ENCODE data around the gene C3orf18.

The C3orf18 gene

DNA sequence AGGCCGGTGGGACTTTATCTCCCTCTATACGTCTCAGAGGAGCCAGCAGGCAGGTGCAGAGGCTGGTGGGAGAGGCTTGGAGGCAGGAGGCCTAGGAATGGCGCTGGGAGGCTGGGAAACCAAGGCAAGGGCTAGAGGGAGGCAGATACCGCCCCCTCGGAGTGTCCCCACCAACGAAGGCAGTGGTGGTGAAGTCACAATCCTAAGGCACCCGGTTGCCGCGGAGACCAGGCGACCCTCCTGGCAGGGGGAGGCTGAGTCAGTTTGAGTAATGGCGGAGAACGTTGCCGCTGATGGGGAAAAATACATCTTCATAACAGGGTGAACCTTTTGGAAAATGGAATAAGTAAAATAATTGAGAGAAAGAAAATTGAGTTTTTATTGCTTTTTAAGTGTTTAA lies 34.2 kb downstream of the C3orf18 start:
- peaks cover 18% of the 10 kb centered on the region for H3K27me3 ChIP-seq (ENCODE audit: control insufficient read depth, insufficient read depth, low read length)
- H3K9ac ChIP-seq (ENCODE audit: low read length): no peak overlapping the region
- no peak overlapping the region for H3K4me3 ChIP-seq (ENCODE audit: low read length)
- no peaks in the 10 kb centered on the region for H3K9me3 ChIP-seq (ENCODE audit: control insufficient read depth, low read length)
- H3K4me1 ChIP-seq (ENCODE audit: control insufficient read depth, insufficient read depth, low read length): no peaks in the 10 kb centered on the region
- H3K36me3 ChIP-seq (ENCODE audit: control insufficient read depth, insufficient read depth, low read length): no peaks in the 10 kb centered on the region

DNA sequence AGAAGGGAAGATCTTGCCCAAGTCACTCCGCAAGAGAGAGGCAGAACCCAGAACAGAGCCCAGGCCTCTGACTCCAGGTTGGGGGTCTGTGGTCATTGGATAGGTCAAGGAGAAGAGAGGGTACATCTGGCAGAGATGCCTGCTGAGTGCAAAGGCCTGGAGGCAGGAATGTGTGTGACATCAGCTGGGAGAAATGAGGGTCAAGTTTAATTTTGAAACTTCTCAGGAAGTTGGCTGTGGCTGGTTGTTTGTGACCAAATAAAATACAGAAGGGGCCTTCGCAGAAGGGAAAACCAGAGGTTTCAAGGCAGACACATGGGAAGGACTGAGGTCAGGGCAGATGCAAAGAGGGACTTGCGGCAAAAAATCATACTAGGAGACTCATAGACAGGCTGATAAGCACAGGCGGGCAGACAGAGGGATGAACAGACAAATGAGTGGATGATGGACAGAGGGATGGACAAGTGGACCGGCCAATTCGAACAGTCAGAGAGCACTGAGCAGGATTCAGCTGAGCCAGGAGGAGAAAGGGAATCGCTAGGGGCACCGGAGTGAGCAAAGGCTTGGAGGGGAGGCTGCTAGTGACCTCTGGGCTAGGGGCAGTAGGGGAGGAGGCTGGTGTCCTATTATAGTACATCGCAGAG lies 35.4 kb downstream of the C3orf18 start:
- H3K4me1 ChIP-seq (ENCODE audit: control insufficient read depth, insufficient read depth, low read length): no peaks in the 10 kb centered on the region
- H3K4me3 ChIP-seq (ENCODE audit: low read length): no peak overlapping the region
- H3K36me3 ChIP-seq (ENCODE audit: control insufficient read depth, insufficient read depth, low read length): no peaks in the 10 kb centered on the region
- H3K9me3 ChIP-seq (ENCODE audit: control insufficient read depth, low read length): no peaks in the 10 kb centered on the region
- peaks cover 18% of the 10 kb centered on the region for H3K27me3 ChIP-seq (ENCODE audit: control insufficient read depth, insufficient read depth, low read length)
- no peak overlapping the region for H3K9ac ChIP-seq (ENCODE audit: low read length)

DNA sequence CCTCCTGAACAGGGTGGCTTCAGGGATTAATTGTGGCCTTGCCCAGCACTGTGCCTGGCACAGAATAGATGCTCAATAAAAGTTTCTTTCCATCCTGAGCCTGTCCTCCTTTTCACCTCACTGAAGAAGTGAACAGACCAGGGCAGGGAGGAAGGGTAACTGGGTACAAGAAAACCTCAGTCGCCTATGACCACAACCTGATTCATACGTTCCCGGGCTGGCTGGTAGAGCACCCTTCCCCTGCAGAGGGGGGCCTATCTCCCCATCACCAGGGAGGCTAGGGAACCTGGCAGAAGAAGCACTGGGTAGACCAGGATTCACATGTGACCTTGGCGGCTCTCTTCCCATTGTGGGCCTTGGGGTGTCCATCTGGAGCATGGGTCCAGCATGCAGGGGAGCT lies 36.3 kb downstream of the C3orf18 start:
- Histone ChIP-seq H3K27me3 (ENCODE audit: control insufficient read depth, insufficient read depth, low read length) (peaks cover 18% of the 10 kb centered on the region), H3K4me1 (ENCODE audit: control insufficient read depth, insufficient read depth, low read length) (no peaks in the 10 kb centered on the region), H3K9me3 (ENCODE audit: control insufficient read depth, low read length) (no peaks in the 10 kb centered on the region), H3K4me3 (ENCODE audit: low read length) (no peak overlapping the region), H3K9ac (ENCODE audit: low read length) (no peak overlapping the region), H3K36me3 (ENCODE audit: control insufficient read depth, insufficient read depth, low read length) (no peaks in the 10 kb centered on the region)

DNA sequence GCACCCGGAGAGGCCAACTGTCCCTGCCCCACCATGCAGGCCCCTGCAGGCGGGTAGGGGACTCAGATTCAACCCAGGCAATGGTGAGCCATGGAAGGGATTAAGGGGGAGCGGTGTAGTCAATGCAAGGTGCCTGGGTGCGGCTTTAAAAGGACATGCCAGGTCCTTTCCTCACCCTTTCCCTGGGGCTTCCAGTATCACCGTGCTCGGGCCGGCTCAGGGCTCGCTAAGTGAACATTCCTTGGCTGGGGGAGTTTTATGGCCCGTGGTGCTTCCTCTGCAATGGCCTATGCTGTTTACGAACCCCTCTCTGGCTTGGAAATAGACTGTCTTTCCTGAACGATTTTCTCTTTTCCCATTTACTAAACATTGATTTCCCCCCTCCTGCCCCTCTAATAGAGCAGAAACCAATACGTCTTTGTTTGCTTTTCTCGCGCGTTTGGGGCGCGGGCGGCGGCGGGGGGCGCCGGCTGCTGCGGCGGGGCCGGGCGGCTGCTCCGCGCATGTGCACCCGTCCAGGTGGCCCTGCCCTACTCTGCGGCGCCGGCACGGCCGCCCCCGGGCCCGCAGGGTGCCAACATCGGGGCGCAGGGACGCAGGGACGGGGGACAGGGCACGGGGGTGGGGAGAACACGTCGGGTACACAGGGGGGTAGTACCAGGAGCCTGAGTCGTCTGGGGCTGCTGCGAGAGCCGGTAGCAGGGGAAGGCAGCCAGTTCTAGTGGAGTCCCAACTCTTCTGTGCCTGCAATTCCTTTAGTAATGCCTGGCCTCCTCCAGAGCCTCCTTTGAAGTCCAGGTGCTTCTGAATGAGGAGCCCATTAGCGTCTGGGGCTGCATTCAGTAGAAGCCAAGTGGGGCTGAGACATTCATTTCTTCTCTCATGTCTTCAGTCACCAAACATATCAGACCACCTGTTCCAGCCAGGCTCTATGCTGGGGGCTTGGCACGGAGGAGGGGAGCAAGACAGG lies 37.3 kb downstream of the C3orf18 start:
- no peaks in the 10 kb centered on the region for H3K4me1 ChIP-seq (ENCODE audit: control insufficient read depth, insufficient read depth, low read length)
- H3K4me3 ChIP-seq (ENCODE audit: low read length): no peak overlapping the region
- H3K36me3 ChIP-seq (ENCODE audit: control insufficient read depth, insufficient read depth, low read length): no peaks in the 10 kb centered on the region
- peaks cover 18% of the 10 kb centered on the region for H3K27me3 ChIP-seq (ENCODE audit: control insufficient read depth, insufficient read depth, low read length)
- no peaks in the 10 kb centered on the region for H3K9me3 ChIP-seq (ENCODE audit: control insufficient read depth, low read length)
- H3K9ac ChIP-seq (ENCODE audit: low read length): no peak overlapping the region

DNA sequence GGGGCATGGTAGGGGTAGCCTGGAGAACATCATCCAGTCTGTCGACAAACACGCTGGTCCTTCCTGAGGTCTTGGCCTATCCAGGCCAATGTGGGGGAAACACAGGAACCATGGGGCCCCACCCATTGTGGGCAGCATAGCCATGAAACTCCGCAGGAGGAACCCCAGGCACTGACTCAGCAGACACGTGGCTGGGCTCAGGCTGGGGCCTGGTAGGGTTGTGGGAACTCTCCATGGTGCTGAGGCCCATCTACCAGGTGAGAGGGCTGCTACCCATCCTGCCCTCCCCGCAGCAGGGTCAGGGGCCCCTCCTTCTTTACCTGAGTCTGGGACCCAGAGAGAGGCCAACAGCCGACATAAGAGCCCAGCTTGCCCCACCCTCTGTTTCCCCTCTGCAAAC lies 41.6 kb downstream of the C3orf18 start:
- Histone ChIP-seq H3K9ac (ENCODE audit: low read length) (no peak overlapping the region), H3K36me3 (ENCODE audit: control insufficient read depth, insufficient read depth, low read length) (no peaks in the 10 kb centered on the region), H3K27me3 (ENCODE audit: control insufficient read depth, insufficient read depth, low read length) (peaks cover 14% of the 10 kb centered on the region), H3K4me1 (ENCODE audit: control insufficient read depth, insufficient read depth, low read length) (no peaks in the 10 kb centered on the region), H3K9me3 (ENCODE audit: control insufficient read depth, low read length) (no peaks in the 10 kb centered on the region), H3K4me3 (ENCODE audit: low read length) (no peak overlapping the region)

DNA sequence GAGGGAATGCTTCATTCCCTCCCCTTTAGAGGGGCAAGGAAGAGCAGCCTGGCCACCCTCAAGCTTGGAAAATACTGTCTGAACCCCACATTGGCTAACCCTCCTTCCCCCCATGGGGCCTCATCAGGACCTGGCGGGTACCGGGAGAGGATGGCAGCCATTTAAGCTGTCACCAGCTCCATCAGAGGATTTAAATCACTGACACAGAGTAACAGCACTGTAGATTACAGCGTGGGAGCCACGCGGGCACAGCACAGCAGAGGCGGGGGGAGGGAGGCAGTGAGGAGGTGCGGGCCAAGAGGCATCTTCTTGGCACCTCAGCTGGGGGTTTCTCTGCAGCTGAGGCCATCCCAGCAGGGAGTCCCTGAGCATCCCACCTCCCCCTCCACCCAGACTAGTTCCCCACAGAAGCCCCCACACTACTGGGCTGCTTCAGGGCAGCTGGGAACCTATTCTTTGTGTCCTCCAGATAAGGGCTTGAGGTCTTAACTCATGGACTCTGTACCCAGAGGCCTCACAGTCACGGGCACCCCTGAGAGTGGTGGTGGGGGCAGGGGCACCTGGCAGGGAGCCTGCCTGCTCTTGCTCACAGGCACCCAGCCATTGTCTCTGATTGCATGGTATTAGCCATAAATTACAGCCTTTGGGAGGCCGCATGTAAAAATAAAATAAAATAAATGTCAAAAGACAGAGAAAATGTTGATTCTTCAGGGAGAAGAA lies 42.2 kb downstream of the C3orf18 start:
- Histone ChIP-seq H3K36me3 (ENCODE audit: control insufficient read depth, insufficient read depth, low read length) (no peaks in the 10 kb centered on the region), H3K4me1 (ENCODE audit: control insufficient read depth, insufficient read depth, low read length) (no peaks in the 10 kb centered on the region), H3K9ac (ENCODE audit: low read length) (no peak overlapping the region), H3K27me3 (ENCODE audit: control insufficient read depth, insufficient read depth, low read length) (peaks cover 11% of the 10 kb centered on the region), H3K4me3 (ENCODE audit: low read length) (no peak overlapping the region), H3K9me3 (ENCODE audit: control insufficient read depth, low read length) (no peaks in the 10 kb centered on the region)

DNA sequence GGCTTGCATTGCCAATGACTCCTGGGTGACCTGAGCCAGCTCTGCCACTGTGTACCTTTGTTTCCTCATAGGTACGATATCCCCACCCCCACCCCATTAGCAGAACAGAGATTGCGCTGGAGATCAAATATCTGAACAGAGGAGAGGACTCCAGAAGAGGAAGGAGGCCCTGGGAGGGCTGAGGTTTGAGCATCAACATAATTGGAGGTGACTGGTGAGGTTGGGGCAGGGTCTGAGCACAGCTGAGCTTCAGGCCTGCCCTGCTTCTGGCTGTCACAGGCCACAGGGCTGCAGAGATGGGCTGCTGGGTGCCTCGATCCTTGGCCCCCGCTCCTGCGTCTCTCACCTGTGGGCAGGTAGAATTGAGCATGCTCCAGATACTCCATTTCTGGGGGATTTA lies 42.8 kb downstream of the C3orf18 start:
- Histone ChIP-seq H3K4me3 (ENCODE audit: low read length) (no peak overlapping the region), H3K36me3 (ENCODE audit: control insufficient read depth, insufficient read depth, low read length) (no peaks in the 10 kb centered on the region), H3K27me3 (ENCODE audit: control insufficient read depth, insufficient read depth, low read length) (peaks cover 6% of the 10 kb centered on the region), H3K9ac (ENCODE audit: low read length) (no peak overlapping the region), H3K9me3 (ENCODE audit: control insufficient read depth, low read length) (no peaks in the 10 kb centered on the region), H3K4me1 (ENCODE audit: control insufficient read depth, insufficient read depth, low read length) (no peaks in the 10 kb centered on the region)

DNA sequence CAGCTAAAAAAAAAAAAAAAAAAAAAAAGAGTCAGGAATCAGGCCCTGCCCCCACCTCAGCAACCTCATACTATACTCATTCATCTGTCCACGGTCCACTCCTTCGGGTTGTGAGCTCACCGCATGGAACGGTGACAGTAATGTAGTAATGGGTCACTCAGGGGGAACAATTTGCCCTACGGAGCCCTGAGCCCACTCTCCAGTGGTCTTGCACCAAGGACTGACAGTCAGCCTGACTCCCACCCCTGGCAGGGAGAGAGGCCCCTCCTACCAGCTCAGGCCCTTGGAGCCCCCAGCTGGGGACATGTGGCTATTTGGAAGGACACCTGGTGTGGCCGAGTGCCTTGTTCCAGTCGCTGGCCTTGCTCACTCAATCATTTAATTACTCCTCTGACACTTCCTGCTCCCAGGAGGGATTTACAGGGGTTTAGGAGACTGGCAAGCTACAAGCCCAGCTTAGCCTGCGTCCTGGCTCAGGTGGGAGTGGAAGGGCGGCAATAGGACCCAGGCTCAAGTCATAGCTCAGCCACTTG lies 44.2 kb downstream of the C3orf18 start:
- no peaks in the 10 kb centered on the region for H3K9me3 ChIP-seq (ENCODE audit: control insufficient read depth, low read length)
- H3K36me3 ChIP-seq (ENCODE audit: control insufficient read depth, insufficient read depth, low read length): no peaks in the 10 kb centered on the region
- H3K4me1 ChIP-seq (ENCODE audit: control insufficient read depth, insufficient read depth, low read length): no peaks in the 10 kb centered on the region
- no peak overlapping the region for H3K9ac ChIP-seq (ENCODE audit: low read length)
- H3K4me3 ChIP-seq (ENCODE audit: low read length): no peak overlapping the region
- H3K27me3 ChIP-seq (ENCODE audit: control insufficient read depth, insufficient read depth, low read length): peaks cover 16% of the 10 kb centered on the region

DNA sequence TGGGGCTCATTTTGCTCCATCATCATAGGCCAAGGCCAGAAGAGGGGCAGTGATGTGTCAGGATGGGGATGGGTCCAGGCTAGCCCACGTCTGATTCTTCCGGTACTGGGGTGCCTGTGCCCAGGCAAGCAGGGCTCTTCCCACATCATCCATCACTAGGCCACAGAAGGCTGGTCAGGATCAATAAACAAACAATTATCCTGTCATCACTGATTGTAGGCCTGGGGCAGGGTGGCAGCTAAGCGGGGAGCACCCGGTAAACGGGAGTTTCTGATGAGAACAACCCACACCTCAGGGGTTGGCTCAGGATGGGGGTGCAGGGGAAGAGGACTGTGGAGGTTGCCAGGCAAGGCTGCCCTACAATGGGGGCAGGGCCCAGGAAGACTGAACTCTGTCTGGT lies 46.0 kb downstream of the C3orf18 start:
- Histone ChIP-seq H3K36me3 (ENCODE audit: control insufficient read depth, insufficient read depth, low read length) (no peaks in the 10 kb centered on the region), H3K9ac (ENCODE audit: low read length) (no peak overlapping the region), H3K4me3 (ENCODE audit: low read length) (no peak overlapping the region), H3K4me1 (ENCODE audit: control insufficient read depth, insufficient read depth, low read length) (no peaks in the 10 kb centered on the region), H3K27me3 (ENCODE audit: control insufficient read depth, insufficient read depth, low read length) (peaks cover 17% of the 10 kb centered on the region), H3K9me3 (ENCODE audit: control insufficient read depth, low read length) (no peaks in the 10 kb centered on the region)

DNA sequence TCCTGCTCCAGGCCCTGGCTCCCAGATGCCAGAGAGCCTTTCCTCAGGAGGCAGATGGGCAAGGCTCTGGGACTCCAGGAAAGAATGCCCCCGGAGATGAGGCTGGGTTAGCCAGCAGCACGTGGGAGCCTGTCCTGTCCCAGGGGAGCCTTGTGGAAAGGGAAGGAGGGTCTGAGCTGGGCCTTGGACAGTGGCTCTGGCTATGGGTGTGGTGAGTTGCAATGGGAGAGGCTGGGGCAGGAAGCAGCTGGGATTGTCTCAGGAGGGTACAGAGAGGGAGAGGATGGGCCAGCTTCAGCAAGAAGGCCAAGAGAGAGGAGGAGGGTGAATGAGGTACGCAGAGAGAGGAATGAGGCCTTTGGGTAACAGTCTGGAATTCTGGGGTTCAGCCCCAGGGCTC lies 46.7 kb downstream of the C3orf18 start:
- Histone ChIP-seq H3K9ac (ENCODE audit: low read length) (no peak overlapping the region), H3K9me3 (ENCODE audit: control insufficient read depth, low read length) (no peaks in the 10 kb centered on the region), H3K27me3 (ENCODE audit: control insufficient read depth, insufficient read depth, low read length) (peaks cover 17% of the 10 kb centered on the region), H3K4me1 (ENCODE audit: control insufficient read depth, insufficient read depth, low read length) (no peaks in the 10 kb centered on the region), H3K4me3 (ENCODE audit: low read length) (no peak overlapping the region), H3K36me3 (ENCODE audit: control insufficient read depth, insufficient read depth, low read length) (no peaks in the 10 kb centered on the region)

DNA sequence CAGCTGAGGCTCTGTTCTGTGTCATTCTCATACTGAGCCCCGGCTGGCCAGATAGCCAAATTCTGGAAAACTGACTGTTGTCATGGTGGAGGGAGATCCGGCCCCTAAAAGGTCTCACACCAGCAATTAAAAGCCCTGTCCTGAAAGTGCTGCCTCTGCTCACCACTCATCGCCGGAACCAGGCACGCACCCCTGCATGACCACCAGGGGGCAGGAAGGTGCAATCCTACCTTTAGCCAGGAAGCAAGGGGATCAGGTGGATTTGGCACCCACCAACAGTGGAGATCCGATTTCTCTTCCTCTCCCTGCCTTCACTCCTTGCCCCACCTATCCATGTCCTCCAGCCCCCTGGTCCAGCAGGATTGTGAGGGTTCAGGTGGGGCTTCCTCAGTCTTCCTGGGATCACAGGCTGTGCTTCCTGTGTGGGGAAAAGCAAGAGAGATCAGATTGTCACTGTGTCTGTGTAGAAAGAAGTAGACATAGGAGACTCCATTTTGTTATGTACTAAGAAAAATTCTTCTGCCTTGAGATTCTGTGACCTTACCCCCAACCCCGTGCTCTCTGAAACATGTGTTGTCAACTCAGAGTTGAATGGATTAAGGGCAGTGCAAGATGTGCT lies 48.0 kb downstream of the C3orf18 start:
- Histone ChIP-seq H3K27me3 (ENCODE audit: control insufficient read depth, insufficient read depth, low read length) (peaks cover 17% of the 10 kb centered on the region), H3K36me3 (ENCODE audit: control insufficient read depth, insufficient read depth, low read length) (no peaks in the 10 kb centered on the region), H3K9ac (ENCODE audit: low read length) (no peak overlapping the region), H3K4me1 (ENCODE audit: control insufficient read depth, insufficient read depth, low read length) (no peaks in the 10 kb centered on the region), H3K9me3 (ENCODE audit: control insufficient read depth, low read length) (no peaks in the 10 kb centered on the region), H3K4me3 (ENCODE audit: low read length) (no peak overlapping the region)

Data from mucosa of stomach (tissue), 1 donor.